Frontal cortex (tissue), 4 donors: ENCODE results near the gene KCNH5. TPM values are rescaled to one million over a fixed set of nuclear protein-coding genes. Genes with fewer than 3 reads are reported as not detected.

ENCODE experiments used
- DNase-seq, 2 donors: peaks; one replicate each; pipeline ENCODE4 v3.0.0; 2012; ENCODE audit warnings: low spot score in 2 of 2
- FAIRE-seq: peaks from 2 replicates; lab custom pipeline; 2012; peaks lifted over from hg19 to GRCh38; lab: Jason Lieb, UNC
- total RNA-seq: library from RNA; depleted of rRNA; stranded (reverse); fragments of >200 nt; gene quantifications from one replicate; pipeline ENCODE4 v1.2.3, GENCODE V29; 2014
- donor health status: control.
- donor health status: control.
- donor health status: control.

KCNH5 gene, protein sequence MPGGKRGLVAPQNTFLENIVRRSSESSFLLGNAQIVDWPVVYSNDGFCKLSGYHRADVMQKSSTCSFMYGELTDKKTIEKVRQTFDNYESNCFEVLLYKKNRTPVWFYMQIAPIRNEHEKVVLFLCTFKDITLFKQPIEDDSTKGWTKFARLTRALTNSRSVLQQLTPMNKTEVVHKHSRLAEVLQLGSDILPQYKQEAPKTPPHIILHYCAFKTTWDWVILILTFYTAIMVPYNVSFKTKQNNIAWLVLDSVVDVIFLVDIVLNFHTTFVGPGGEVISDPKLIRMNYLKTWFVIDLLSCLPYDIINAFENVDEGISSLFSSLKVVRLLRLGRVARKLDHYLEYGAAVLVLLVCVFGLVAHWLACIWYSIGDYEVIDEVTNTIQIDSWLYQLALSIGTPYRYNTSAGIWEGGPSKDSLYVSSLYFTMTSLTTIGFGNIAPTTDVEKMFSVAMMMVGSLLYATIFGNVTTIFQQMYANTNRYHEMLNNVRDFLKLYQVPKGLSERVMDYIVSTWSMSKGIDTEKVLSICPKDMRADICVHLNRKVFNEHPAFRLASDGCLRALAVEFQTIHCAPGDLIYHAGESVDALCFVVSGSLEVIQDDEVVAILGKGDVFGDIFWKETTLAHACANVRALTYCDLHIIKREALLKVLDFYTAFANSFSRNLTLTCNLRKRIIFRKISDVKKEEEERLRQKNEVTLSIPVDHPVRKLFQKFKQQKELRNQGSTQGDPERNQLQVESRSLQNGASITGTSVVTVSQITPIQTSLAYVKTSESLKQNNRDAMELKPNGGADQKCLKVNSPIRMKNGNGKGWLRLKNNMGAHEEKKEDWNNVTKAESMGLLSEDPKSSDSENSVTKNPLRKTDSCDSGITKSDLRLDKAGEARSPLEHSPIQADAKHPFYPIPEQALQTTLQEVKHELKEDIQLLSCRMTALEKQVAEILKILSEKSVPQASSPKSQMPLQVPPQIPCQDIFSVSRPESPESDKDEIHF
- total RNA-seq = 24.5 TPM

DNA sequence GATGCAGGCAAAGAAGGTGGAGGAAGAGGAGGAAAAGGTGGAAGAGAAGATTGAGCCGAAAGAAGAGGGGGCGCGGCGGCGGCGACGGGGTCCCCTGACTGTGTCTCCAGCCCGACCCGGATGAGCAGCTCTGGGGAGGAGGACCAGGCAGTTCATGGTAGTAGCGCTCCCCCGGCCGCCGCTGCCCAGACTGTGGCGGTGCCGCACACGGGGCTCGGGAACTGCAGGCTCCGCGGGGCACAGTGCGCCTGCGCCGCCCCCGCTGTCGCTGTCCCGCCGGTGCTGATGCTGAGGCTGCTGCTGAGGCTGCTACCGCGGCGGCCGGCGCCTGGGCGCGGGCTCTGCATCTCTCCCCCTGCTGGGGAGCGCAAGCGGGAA, at the start of gene KCNH5:
Gene KCNH5 (minus strand): TSS at position 225 of the 378 bp plus-strand sequence. CDS start 272 bp downstream, outside the sequence.
- DNase-seq = peak; percentile 59 to 61
- FAIRE-seq = no peak

DNA sequence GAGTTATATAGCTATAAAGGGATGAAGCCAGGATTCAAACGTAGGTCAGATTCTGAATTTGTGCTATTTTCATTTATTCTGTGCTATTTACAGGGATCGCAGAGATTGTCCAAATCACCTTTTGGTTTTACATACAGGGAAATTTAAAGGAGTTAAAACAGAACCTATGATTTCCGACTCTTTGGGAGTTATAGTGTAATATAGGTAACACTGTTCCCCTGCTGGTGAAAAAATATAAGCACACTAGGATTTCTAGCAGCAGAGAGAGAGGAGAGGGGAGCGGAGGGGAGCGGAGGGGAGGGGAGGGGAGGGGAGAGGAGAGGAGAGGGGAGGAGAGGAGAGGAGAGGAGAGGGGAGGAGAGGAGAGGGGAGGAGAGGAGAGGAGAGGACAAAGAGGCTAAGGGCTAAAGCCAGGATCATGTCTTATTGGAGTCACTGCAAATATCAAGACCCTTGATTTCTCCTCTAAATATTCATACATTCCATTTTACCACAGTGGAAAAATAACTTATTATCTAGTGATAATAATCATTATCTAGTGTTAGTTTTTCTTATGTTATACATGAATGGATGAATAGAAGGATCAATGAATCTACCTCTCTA, 46.2 kb upstream of the KCNH5 start:
- no peak for DNase-seq
- no peak for FAIRE-seq

DNA sequence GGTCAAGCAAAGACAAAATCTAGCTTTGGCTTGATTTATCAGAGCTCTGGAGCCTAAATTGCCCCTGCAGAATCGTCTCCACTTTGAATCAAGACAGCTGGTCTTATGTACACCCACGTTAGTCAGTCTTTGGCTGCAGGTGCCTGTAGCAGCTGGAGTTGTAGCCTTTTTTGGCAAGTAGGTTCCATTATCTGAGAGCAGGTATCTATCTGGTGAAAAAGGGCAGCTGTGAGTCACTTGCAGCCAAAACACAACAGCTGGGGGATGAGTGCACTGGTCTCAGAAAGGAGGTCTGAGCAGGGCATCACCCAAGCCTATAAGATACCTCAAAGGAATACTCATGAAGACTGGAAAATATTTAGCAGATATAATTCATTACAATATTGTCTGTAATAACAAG, 43.6 kb upstream of the KCNH5 start:
- DNase-seq (no peak), FAIRE-seq (no peak)

DNA sequence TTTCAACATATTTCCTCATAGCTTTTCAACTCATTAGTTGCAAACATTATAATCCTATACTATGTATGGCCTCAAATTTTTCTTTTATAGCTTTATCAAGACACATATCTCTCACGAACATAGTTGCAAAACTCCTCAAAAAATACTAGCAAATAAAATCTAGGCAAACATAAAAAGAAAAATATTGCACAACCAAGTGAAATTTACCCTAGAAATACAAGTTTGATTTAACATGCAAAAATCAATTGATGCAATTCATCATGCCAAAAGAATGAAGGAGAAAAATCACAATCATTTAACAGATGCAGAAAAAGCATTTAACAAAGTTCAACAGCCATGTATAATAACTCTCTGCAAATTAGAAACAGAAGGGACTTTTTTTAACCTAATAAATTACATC, 33.3 kb upstream of the KCNH5 start:
- DNase-seq = no peak
- no peak for FAIRE-seq

DNA sequence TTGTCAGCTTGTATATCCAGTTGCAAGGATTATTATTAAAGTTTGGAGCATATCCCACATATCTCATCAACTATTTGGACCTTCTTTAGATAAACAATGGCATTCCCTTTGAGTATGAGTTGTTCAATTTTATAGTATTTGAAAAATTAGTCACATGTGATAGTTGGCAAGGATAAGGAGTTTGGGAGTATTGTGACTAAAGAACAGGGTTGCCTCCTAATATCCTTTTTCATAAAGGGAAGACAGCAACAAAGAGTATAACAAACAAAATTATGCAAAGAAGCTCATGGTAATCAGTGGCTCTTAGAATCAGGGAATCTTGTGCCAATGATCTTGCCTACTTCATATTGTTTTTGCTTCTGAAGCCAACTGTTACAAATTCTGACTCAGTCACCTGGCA, 31.2 kb upstream of the KCNH5 start:
- no peak for FAIRE-seq

DNA sequence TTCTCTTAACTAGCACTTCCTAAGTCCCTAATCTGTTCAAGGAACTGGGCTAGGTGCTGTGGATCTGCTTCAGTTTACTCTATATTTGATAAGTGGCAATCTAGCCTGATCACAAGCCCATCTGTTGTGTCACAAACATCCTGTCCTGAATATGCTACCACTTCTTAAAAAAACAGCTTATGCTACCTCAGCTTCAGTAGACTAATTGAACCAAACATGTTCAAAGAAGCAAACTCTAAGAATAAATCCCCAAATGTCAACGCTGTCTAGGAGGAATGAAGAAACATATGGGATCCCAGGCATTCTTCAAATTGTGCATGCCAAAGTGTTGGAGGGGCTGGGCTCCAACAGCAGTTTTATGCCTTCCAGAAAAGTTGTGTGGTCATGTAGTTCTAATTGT, 10.4 kb upstream of the KCNH5 start:
- no peak for FAIRE-seq
- DNase-seq = no peak

More for the DNA sequence above, 31.2 kb upstream of the KCNH5 start:
- no peak for DNase-seq

DNA sequence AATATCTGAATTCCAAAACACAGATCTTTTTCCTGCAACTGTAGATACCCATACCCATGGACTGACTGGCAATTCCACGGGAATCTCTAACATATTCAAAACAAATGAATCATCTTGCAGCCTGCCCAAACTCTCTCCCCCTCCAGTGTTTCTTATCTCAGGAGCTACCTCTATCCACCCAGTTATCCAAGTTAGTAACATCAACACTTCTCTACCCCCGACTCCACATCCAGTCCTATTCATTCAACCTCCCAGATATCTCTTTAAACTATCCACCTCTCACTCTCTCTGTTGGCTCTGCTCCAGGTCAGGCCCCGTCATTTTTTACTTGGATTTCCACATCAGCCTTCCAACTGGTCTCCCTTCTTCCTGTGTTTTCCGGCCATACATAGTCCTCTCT, 6.7 kb upstream of the KCNH5 start:
- FAIRE-seq (no peak), DNase-seq (no peak)

DNA sequence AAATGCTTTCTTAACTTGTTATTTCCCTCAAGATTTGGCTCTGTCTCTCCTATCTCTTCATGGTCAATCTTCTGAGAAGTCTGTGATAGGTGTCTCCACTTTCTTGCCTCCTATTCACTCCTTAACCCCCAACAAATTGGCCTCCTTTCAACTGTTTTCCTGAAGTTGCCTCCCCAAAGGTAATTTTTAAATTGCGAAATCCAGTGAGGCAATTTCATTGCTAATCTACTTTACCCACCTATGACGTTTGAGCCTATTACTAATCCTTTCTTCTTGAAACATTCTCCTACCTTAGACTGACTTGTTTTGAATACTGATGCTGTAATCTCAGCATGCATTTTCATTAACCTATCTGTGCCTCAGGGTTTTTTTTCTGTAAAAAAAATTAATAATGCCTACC, 6.0 kb upstream of the KCNH5 start:
- DNase-seq (no peak), FAIRE-seq (no peak)

DNA sequence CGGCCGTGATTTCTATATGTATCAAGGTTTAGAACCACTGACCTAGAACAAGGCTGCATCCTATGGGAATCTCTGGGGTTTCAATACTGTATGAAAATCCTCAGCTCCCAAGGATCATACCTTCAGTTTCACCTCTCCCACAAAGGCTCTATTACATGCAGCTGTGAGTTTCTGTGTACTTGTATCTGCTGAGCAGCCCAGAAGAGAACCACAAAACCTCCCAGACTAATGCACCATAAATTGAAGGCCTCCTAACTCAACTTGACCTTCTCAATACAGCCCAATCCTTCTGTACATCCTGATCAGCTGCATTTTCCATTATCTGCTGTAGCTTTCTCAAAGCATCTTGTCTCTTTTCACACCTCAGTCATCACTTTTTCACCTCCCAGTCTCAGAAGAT, 5.4 kb upstream of the KCNH5 start:
- no peak for DNase-seq
- no peak for FAIRE-seq

DNA sequence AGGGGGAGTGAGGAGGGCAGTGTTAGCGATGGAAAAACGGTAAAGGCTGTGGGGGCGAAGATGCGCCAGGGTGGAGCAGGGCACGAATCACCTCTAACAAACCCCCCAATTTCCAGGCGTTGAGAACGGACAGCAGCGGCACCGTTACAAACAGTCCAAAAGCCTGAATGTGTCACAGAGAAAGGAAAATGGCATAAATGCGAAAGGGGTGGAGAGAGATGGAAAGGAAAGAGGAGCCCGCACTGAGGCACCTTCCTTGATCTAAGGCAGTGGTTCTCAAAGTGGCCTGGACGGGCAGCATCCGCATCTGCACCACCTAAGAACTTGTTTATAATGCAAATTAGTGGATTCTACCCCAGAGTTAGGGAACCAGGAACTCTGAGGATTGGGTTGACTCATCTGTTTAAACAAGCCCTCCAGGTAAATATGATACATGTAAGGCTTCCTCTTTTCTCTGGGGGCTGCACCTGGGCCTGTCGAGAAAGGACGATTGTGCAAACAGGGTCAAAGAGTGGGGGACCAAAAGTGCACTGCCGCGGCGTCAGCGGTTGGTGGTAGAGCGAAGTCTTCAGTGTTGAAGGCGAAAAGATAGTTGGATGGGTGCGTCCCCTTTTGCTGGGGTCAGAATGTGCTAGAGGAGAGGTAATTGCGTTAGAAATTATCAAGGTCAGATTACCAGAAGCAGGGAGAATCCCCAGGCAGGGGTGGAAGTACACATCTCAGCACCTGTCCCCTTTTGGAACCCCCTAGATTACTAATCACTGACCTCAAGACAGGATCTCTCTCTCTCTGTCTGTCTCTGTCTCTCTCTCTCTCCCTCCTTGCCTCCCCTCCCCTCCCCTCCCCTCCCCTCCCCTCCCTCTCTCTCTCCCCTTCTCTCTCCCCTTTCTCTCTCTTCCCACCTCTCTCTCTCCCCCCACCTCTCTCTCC, 1.3 kb upstream of the KCNH5 start:
- DNase-seq (no peak), FAIRE-seq (no peak)

DNA sequence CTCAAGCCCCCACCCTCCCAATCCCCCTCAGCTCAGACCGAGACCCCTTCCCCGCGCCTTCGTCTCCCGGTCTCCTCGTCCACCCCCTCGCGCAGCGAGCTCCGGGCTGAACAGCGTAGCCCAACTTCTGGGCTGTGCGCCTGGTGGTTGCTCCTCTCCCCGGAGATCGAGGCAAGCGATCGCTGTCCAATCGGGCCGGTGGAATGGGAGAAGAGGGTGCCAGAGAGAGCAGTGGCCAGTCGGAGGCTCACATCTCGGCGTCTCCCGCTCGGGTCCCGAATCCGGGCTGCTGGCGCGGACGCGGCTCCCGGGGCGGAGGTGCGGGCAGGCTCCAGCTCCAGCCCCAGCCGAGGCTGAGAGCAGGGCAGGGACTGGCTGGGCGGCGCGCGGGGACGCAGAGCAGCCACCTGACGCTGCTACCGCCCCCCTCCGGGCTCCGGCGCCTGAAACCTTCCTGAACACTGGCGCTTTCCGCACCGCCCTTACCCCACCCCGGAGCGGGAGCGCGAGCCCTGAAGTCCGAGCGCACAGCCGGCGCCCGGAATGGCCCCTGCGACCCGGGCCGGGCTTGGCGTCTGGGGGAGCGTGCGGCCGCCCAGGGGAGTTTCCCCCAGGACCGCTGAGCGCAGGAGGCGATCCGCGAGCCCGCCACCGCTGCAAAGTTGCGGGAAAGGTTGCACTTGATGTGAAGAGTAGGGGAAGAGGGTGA, 508 bp upstream of the KCNH5 start:
- FAIRE-seq = no peak
- DNase-seq = peak; percentile 40 to 46

DNA sequence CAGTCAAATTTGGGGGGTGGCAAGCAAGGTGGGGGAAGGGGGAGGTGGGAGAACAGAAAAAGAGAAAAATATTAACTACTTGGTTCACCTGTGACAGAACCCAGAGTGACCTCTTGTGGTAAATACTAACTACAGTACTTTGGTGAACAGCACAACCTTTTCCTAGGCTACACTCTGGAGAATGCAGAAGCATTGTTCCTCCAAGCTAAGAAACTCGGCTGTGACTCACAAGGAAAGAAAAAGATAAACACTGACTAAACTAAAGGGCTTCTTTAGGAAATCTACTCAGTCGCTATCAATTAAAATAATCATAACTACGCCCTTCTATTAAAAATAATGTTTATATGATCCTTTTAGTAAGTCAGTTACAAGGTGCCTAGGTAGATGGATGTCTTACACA, 5.4 kb downstream of the KCNH5 start:
- FAIRE-seq = no peak
- DNase-seq = no peak

DNA sequence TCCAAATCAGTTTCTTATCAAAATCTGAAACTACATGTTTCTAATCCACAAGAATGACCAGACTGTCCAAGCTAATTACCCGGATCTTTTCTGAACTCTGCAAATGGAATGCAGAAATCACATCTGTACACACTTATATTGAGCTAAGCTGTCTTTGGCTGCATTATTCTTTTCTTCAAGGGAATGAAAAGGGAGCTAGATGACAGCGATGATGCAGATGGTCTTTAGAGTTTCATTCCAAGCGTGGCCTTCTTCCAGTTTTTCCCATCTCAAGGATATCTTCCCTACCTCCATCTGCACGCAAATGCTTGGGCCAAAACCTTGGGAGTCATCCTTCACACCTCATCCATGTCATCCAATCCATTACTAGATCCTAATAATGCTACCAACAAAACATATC, 12.6 kb downstream of the KCNH5 start:
- DNase-seq = no peak
- FAIRE-seq = no peak

DNA sequence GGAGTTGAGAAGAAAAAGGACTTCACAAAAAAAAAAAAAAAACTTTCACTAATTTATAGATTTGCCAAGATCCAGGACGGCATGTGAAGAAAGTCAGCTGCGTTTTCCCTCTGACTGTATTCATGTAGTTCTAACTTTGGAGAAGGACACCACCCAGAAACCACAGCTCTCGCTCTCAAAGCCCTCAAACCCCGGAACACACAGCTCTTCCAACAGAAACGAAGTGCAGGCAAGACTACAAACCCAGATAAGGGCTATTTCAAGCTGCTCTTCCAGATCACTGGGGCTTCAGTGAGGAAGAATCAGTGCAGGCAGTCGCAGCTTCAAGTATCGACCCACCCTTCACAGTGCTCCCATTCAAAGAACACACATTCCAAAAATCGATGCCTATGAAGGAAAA, 13.2 kb downstream of the KCNH5 start:
- DNase-seq (no peak), FAIRE-seq (no peak)

DNA sequence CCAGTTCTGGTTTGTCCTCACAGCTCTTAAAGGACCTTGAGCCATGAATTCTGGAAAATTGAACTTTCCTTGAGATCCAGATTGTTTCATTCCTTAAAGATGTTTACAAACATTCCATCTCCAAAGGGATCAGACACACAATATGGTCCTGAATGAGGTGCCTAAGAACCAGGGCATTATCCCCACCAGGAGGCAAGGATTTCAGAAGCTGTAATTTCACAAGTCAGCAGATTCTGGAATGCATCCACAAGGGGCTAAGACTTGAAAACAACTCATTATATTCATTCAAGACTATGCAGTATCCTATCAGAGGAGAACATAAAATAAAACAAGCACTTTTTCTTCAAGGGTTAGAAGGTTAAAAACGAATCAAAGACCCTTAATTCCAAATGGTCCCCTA, 15.1 kb downstream of the KCNH5 start:
- FAIRE-seq (no peak), DNase-seq (no peak)

DNA sequence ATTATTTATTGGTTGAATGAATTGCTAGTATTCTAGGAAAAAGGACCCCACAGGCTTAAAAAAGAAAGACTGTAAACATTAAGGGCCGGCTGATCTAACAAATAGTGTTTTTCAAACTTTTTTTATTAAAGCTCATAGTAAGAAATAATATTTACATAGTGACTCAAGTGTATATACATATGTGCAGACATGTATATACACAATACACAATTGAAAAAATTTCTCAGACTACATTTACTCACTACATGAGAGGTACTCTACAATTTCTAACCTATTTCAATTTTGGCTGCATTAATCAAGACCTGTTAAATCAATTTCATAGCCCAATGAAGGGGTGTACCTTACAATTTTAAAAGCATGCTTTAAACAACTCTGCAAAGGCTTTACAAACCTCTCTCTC, 17.5 kb downstream of the KCNH5 start:
- DNase-seq (no peak), FAIRE-seq (no peak)

DNA sequence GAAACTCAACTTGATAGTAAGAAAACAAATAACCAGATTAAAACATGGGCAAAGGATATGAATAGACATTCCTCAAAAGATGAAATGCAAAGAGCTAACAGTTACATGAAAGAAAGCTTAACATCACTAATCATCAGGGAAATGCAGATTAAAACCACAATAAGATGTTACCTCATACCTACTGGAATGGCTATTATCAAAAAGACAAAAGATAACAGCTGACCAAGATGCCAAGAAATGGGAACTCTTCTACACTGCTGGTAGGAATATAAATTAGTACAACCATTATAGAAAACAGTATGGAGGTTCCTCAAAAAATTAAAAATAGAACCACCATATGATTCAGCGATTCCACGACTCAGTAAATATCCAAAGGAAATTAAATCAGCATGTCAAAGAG, 18.8 kb downstream of the KCNH5 start:
- no peak for DNase-seq

DNA sequence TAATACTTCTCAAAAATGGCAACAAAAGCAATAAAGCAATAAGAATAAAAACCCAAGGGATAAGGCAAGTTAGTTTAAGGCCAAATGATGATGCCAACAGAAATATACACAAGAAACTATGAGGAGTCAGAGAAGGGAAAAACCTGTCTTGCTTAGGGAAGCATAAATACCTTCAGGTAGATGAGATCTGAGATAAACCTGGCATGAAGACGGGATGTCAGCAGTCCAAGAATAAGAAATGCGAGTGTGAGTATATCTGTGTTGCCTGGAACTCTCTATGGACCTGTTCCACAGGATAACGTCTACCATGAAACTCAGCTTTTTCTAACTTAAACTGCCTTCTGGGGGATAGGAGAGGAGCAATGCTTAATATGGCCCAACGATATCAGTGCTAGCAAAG, 30.6 kb downstream of the KCNH5 start:
- DNase-seq (no peak), FAIRE-seq (no peak)

More for the DNA sequence above, 18.8 kb downstream of the KCNH5 start:
- no peak for FAIRE-seq

DNA sequence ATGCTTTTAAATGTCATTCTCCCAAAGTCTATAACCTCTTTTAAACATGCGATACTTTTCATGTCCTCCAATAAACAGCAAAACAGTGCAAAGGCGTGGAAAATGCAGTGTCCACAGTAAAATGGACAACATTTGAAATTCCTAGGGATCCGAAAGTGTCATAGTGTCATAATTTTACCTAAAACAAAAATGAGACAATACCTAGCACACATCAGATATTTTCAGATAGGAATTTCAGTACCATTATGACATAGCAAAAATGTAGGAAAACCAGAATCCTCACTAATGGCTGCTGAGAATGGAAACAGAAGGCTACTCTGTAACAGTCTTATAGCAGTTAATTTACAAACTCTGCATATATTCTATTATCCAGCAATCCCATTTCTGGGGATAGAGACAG, 33.1 kb downstream of the KCNH5 start:
- no peak for DNase-seq
- FAIRE-seq = no peak
